NCI-H187 (cell line): ENCODE results near the gene TMEM242.
A peak's percentile ranks its signal among the peaks of the same experiment; 100 is the strongest.

ENCODE experiments used
- DNase-seq, 2 experiments: peaks; one replicate each; lab custom pipeline; 2025; lab: John Stamatoyannopoulos, UW

TMEM242 gene

DNA sequence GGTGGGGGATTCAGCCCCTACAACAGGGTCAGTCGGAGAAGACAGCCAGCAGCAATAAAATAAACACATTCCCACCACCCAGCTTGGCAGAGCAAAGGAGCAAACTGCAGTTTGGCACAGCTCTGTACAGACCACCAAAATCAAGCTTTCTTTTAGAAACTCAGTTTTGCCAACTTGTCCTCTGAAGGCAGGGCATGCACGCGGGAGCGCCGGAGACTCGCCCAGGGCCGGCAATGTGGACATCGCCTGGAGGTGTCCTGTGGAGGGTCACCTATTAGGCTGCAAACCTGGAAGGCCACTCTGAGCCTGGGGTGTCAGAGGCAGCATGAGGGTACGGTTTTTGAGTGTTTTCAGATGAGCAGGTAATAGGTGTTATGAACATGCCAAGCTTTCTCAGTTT, 34.7 kb downstream of the TMEM242 start:
- DNase-seq, result no peak

DNA sequence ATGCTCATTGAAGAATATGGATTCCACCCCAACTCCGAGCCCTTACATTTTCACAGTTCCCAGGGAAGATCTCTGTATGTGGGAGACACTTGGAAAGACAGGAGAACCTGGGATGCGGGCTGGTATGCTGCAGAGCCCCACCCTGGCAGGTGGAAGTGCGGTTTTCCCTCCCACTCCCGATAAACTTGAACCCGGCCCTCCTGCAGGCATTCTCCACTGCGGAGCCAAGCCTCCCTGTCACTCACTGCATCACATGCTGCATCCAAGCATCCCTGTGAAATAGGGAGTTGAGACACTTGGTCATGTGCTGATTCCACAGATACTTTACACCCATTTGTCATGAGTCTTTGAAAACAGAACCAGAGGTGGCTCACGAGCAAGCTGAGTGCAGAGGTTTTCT, 35.4 kb downstream of the TMEM242 start:
- no peak for DNase-seq

DNA sequence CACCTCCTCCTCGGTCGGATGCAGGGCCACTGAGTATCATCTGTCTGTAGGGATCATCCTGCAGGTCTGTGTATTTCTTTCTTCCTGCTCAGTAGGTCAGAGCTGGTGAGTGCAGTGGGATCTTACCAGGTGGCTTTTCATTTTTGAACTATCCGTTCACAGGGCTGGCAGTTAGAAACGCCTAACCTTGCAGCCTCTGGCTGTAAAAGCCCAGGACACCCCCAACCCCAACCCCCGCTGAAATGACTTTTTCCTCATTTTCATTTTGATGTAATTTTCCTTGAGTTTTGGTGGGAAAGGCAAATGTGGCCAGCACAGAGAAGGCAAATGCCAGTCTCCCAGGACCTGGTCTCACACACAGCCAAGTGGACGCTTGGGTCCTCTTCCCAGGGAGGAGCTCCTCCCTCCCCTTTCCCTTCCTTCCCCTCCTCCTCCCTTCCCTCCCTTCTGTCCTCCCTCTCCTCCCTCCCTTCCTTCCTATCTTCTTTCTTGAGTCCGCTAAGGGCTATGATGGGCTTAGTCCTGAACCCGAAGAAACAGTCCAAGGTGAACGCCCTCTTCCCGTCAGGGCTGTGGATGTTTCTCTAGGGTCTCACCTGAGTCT, 36.0 kb downstream of the TMEM242 start:
- DNase-seq, result no peak

DNA sequence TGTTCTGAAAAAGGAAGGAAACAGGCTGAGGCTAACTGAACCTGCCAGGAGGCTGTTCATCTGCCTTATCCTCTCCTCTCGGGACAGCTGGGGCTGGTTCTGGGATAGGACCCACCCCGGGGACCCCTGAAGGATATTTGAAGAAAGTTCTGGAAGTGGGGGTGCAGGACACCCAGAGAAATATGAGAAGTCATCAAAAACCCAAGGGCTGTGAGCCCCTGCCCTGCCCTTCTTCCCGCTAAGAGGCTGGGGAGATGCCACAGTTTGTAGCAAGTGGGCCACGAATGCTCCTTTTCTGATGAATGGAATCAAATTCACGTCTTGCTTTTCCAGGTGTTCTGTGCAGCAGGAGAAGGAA, 37.9 kb downstream of the TMEM242 start:
- no peak for DNase-seq

DNA sequence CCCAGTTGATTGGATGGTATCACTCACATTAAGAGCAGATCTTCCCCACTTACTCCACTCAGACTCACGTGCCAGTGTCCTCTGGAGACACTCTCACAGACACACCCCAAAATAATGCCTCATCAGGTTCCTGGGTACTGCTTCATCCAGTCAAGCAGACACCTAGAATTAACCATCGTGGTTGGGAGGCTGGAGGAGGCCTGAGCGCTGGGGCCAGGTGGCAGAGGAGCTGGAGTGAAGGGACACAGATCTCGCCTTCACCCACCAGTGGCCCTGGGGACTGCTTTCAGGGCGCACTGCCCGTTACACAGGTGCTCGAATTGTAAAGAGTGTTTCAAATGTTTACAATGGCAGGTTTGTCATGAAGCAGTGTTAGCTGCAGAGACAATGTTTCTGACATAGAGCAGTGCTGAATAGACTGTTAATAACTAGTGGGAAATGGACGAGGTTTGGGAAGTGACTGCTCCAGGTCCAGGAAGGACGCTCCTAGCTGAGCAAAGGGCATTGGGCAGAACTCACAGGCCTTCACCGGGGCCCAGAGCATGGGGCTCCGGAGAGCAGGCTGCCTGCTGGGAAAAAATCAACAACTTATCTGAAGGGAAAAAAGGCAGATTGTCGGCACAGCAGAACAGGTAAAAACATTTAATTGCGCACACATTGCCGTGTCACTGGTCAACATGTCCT, 38.4 kb downstream of the TMEM242 start:
- no peak for DNase-seq

DNA sequence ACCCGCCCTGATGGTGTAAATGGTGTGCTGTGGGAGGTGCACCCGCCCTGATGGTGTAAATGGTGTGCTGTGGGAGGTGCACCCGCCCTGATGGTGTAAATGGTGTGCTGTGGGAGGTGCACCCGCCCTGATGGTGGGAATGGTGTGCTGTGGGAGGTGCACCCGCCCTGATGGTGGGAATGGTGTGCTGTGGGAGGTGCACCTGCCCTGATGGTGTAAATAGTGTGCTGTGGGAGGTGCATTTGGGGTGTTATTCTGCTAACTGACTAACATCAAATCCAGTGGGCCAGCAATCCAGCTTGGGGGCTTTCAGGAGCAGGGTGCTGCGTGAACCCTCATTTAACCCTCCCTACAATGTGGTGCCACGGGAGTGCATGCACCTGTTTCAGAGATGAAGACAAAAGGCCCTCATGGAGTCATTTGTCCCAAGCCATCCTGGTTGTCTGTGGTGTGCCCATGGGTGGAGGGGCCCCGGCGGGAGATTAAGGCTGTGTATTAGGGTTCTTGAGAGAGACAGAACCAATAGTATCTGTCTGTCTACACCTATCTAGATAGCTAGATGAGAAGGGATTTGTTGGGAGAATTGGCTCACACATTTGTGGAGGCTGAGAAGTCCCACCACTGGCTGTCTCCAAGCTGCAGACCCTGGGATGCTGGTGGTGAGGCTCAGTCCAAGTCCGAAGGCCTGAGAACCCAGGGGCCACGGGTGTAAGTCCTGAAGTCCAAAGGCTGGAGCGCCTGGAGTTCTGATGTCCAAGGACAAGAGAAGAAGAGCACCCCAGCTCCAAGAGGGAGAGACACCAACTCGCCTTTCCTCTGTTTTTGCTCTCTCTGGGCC, 39.2 kb downstream of the TMEM242 start:
- DNase-seq, result no peak

DNA sequence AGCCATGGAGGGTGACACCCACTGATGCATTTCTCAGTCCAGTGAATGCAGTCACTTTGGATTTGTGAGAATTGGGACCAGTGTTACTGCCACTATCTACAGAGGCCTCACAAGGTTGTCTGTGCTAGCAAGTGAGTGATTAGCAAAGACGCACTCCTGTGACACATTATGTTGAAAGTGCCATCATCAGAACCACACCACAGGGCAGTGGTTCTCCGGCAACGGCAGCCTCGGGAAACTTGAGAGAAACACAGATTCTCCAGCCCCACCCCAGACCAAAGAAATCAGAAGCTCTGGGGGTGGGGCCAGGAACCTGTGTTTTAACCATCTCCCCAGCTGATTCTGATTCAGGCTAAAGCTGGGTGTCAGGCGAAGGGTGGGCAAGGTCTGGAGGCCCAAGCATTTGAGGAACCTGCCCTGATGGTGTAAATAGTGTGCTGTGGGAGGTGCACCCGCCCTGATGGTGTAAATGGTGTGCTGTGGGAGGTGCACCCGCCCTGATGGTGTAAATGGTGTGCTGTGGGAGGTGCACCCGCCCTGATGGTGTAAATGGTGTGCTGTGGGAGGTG, 39.9 kb downstream of the TMEM242 start:
- DNase-seq, result no peak

DNA sequence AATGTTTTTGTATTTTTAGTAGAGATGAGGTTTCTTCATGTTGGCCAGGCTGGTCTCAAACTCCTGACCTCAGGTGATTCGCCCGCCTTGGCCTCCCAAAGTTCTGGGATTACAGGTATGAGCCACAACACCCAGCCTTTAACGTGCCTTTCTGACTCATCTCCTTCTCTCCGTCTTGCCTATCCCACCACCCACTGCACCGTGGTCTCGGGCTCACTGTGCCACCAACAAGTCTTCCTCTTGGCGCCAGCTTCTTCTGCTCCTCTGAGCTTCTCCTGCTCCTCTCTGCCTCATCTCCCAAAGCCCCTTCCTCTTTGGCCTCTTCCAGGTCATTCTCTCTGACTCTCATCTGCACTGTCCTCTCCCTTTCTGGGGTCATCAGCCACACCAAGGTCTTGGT, 41.0 kb downstream of the TMEM242 start:
- DNase-seq, result no peak

DNA sequence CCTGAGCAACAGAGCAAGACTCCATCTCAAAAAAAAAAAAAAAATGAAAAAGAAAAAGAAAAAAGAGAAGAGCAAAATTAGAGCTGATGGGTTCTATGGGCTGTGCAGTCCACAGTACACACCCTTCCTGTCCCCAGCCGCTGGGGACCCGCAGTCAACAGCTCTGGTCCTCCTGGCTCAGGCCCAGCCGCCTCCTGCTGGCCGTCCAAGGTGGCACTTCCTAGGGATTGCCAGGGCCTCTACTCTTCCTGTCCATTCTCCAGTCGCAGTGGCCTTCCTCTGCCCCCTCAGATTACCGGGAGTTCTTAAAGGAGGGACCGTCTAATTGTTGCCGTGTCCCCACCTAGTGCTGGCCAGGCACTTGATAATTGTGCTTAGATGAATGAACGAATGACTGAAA, 41.7 kb downstream of the TMEM242 start:
- no peak for DNase-seq

DNA sequence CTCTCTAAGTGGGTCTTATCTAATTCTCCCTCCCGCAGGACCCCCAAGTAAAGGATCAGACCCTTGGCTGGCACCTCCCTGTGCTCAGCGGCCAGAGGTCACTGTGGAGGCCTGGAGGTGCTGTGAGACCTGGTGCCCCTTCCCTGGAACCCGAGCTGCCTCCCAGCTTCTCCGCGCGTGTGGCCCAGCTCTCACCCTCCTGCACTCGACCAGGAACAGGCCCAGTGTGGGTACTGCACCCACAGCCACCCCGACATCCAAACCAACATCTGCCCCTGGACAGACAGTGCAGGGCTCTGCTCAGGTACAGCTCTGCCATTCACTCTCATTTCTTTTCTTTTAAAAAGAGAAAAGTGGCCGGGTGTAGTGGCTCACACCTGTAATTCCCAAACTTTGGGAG, 42.4 kb downstream of the TMEM242 start:
- no peak for DNase-seq

DNA sequence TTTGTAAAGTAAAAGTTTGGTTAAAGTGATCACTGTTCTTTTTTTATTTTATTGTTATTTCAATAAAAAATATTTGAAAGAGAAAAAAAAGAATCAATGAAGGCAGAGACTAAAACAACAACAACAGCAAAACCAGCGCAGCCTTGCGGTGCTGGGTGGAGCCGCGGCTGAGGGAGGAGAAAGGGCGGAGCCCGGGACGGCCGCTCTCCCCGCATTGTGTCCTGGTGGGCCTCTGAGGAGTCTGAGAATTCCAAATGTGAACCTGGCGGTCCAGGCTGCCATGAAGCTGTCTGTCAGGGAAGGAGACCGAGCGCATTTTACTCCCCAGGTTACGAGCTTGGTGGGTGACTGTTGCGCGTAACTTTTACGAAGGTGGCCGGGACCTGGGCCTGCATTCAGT, 43.2 kb downstream of the TMEM242 start:
- no peak for DNase-seq

DNA sequence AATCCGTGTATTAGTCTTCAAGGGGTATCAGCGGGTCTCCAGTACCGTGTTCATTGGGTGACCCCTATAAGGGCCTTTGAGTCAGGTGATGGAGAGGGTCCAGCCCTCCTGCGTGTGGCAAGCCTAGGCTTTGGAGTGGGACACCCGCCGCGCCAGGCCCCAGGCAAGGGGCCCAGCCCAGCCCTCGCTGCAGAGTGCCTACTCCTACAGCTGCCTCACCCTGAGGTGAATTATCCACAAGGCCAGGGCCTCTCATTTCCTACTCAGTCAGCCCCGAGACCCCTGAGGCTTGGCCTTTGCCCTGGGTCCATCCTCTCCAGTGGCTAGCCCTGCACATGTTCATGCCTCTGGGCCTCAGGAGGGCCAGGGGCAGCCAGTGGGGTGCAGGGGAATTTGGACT, 45.1 kb downstream of the TMEM242 start:
- no peak for DNase-seq

DNA sequence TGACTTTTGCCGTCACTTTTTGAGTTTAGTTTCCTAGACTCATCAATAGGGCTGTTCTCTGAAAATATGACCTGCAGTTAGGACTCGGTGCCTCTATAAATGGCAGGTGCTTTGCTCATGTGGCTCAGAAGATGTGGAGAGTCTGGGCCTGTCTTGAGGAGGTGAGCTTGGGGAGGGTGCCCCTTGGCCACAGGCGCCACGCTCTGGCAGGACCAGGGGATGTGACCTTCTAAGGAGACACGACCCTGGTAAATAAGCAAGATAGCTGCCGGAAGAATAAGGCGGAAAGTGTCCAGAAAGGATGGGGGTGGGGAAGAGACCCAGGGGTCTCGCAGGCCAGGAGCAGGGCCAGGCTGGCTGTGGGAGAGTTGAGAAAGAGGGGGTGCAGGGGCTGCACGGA, 46.6 kb downstream of the TMEM242 start:
- DNase-seq, result no peak

DNA sequence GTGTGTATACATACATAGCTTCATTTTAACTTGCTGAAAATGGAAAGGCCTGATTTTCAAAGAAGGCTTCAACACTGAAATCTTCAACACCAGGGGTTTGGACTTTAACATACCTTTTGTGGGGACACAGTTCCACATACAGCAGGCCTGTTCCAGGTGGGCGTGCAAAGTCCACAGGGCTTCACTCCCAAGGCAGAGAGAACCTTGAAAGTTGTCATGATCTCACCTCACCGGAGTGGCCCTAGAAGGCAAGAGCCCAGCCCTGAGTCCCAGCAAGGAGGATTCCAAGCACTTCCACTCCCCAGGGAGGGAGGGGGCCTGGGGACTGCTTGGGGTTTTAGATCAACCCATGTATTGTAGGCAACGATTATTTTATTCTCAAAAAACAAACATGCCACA, 47.2 kb downstream of the TMEM242 start:
- no peak for DNase-seq

DNA sequence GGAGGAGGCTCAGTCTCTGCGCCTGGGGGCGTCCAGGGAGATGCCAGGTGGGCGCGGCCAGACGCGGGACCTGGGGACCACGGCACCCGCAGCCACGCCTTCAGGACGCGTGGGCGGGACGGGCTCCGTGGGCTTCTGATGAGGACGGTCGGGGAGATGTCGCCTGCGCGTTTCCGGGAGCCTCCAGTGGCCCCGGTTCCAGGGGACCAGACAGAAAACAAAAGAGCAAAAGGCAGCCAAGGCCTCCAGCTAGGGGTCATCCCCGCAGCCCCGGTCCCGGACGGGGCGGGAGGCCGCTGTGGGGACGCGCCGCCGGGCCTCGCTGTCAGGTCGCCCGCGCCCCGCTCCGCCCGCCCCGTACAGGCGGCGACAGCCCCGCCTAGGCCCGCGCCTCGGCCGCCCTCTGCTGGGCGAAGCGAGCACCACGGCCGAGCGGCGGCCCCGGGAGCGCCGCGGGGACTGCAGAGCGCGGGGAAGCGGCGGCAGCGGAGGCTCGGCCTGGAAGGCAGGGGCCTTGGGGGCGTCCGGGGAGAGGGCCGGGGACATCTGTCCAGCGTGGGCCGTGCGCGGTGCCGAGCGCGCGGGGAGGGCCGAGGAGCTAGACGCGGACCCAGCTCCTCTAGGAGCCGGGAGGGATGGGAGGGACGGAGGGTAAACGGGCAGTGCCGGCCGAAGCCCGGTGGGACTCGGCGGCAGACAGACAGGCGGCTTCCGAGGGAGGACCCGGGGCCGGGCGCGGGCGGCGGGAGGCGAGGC, 48.7 kb downstream of the TMEM242 start:
- DNase-seq, result peak; percentile 44 to 56

DNA sequence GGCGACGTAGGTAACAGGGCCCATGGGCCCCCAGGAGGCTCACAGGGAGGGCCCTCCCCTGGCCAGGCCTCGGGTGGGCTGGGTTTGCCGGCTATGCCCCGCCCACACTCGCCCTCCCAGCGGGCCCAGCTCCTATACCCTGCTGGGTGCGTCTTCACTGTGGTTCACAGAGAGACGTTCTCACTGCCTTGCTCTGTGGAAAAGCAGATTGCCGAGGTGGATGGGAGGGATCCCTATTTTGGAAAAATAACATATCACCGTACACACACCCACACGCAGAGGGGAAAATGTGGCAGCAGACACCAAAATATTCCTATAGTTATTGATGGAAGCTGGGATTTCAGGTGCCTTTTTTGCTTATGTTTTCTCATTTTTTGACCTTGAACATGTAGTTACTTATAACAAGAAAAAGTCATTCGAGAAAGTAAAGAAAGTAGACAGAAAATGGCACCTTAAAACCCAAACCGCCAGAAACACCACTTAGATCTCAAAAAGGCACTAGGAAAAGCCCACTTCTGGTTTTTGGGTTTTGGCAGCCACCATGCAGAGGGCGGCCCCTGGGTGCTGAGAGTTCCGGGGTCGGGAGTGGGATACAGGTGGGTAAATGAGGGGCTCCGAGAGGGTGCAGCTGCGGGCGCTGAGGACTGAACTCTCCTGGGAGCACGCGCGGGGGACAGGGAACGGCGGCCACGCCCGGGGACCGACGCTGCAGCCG, 49.4 kb downstream of the TMEM242 start:
- peak in 1 of 2 experiments; percentile 16 for DNase-seq

DNA sequence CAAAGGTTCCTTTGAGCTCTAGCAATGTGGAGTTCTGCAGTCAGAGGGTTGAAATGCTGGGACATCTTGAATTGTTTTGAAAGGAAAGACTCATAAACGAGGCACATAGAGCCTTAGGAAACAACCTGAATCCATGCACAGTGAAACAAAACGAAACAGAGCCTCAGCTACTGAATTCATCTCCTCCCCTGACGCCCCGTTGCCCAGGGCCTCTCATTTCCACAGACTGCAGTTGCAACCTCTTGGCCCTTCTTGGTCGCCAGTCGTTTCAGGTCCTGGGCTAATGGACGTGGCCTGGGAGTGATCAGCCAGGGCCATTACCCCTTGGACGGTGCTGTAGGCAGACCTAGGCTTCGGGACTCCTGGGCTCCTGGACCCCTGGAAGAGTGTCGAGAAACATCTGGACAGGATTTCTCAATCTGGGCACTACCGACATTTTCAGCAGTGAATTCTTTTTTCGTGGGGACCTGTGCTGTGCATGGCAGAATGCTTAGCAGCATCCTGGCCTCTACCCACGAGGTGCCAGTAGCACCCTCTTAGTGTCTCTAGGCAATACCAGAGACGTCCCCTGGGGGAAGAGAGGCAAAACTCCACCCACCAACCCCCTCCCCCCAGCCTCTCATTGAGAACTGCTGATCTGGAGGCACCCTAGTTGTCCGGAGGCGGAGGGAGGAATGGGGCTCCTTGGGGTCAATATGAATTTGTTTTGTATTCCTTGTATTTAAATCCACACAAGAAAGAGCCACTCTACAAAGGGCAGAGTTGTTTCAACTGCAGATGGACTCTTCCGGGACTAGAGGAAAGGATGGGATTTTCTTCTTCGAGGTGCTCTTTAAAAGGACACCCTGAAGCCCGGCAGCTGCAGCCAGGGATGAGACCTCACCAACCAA, 50.2 kb downstream of the TMEM242 start:
- DNase-seq, result no peak

DNA sequence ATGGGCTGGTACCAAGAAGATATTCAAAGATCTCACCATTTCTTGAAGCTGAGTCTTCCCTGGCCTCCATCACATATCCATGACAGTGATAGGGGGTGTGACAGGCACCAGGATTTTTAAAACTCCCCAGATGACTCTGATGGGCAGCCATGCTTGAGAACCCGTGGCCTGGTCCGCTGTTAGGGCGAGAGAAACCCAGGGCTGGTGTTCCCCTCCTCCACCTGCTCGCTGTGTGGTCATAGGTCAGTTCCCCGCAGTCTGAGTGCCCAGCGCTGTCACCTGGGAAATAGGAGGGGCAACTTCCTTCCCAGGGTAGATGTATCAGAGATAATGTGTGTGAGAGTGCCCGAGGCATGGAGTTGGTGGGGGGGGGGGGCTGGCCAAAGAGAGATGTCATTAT, 50.9 kb downstream of the TMEM242 start:
- no peak for DNase-seq

DNA sequence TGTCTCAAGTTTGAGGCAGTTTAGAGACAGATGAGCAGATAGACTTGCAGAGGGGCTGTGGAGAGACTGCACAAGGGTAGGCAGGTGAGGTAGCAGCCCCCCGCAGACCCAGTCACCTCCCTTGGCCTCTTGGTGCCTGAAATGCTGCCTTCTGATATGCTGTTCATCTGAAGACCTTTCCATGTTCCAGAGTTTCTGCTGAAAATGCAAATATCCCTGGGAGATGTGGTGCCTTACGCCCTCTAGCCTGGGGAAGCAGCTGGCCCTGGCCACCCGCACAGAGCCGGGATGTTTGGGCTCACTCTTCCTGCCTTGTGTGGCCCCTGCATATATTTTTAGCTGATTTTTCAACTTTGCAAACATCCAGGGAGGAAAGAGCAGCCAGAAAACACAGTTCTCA, 51.4 kb downstream of the TMEM242 start:
- no peak for DNase-seq

DNA sequence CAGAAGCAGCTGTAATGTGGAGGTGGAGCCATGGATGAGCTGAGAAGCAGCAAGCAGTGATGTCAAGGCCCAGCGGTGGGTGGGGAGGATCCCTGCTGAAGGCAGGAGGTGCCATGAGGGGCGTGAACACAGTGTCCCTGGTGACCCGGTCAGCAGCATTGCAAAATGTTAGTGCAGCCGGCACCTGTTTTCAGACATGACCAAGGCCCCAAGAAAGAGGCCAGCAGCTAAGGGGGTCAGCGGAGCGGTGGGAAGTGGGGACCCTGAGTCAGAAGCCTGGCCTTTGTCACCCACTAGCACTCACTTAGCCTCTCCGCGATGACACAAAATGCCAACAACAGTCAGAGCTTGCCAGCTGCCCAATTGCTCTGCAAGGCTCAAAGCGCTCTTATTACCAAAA, 51.9 kb downstream of the TMEM242 start:
- DNase-seq, result no peak

DNA sequence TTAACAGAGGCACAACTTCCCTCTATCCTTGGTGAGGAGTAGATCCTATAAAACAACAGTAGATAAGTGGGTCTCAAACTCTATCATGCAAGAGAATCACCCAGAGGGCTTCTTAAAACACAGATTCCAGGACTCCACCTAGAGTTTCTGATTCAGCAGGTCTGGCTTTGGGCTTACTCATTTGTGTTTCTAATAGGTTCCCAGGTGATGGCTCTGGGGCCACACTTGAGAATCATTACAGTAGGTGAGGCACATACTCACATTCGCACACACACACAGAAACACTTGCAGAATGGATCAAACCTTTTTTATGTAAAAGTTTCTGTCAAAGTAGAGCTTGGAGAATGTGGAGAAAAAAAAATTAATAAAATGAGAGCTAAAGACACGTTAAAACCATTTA, 52.4 kb downstream of the TMEM242 start:
- no peak for DNase-seq
